SH-SY5Y (cell line): ENCODE results near the gene LGI1.

ENCODE experiments used
- GATA2 ChIP-seq: IDR thresholded peaks from 2 replicates; pipeline ENCODE4 v1.6.1; 2011; ENCODE audit warnings: mild to moderate bottlenecking, low read depth, low read length
- GATA3 ChIP-seq: IDR thresholded peaks from 2 replicates; pipeline ENCODE4 v1.6.1; 2011; ENCODE audit warnings: low read depth, mild to moderate bottlenecking, low read length, moderate library complexity

DNA sequence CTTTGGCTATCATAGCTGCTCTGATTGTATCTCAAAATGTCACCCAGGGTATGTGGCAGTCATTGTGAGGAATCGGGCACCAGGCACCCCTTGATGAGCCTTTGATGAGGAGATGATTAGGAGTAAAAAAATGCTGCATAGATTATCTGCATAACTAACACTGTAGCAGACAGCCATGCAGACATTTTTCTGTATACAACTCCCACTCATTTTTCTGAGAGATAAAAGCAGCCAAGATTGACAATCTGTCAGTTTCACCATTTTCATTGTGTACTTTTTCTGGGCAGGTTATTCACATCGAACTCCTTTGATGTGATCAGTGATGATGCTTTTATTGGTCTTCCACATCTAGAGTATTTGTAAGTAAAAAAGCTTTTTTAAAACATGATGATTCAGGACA, 19.4 kb downstream of the LGI1 start:
- no peak for TF ChIP-seq GATA2
- TF ChIP-seq GATA3, result no peak
